ENCODE results near the gene GPC1.

DNA sequence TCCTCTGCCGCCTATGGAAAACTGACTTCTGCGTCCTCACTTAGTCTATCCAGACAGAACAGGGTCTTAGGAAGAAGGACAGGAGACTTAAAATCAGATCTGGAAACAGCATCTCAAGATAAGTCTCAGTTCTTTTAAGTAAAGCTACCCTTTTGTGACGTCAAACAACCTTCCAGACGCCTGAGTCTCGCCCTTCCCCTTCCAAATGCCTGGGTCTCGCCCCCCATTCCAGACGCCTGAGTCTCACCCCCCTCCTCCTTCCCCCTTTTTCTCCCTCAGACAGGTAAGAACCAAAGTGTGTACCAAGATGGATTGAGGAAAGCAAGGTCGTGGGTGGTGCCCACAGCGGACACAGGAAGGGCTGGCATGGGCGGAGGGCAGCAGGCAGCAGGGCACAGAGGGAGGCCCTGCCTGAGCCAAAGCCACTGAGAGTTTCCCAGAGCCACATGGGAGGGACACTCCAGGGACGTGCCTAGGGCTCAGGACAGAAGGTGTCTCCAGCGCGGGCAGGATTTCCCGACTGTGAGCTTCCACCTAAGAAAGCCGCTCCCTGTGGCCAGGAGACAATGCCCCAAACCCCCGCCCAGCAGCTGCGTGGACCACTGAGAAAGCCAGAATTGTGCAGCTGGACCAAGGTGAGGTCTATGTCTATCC is 71.1 kb downstream of the GPC1 start:
- TF ChIP-seq, protein P1, sequence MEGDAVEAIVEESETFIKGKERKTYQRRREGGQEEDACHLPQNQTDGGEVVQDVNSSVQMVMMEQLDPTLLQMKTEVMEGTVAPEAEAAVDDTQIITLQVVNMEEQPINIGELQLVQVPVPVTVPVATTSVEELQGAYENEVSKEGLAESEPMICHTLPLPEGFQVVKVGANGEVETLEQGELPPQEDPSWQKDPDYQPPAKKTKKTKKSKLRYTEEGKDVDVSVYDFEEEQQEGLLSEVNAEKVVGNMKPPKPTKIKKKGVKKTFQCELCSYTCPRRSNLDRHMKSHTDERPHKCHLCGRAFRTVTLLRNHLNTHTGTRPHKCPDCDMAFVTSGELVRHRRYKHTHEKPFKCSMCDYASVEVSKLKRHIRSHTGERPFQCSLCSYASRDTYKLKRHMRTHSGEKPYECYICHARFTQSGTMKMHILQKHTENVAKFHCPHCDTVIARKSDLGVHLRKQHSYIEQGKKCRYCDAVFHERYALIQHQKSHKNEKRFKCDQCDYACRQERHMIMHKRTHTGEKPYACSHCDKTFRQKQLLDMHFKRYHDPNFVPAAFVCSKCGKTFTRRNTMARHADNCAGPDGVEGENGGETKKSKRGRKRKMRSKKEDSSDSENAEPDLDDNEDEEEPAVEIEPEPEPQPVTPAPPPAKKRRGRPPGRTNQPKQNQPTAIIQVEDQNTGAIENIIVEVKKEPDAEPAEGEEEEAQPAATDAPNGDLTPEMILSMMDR (IDR thresholded peaks at IDR 0.05), result no peak
- TF ChIP-seq EP300 (IDR thresholded peaks at IDR 0.05) (no peak), POLR2A (IDR thresholded peaks at IDR 0.05) (no peak)

Data from tibial nerve (tissue), 4 donors.